Kidney (tissue), 14 donors: ENCODE data around the gene KCNMB4. TPM values are rescaled to one million over a fixed set of nuclear protein-coding genes. Genes with fewer than 3 reads are reported as not detected.

Source experiments
- DNase-seq, 5 donors: peaks; one replicate each; pipeline ENCODE4 v3.0.0-alpha.2; 2013 to 2020
- FAIRE-seq: peaks from 2 replicates; lab custom pipeline; 2012; peaks lifted over from hg19 to GRCh38; lab: Jason Lieb, UNC
- H3K27ac ChIP-seq, 2 donors: one replicate each; pipeline ENCODE4 v1.7.0; 2013; ENCODE audit warnings: low read depth in 2 of 2, low read length in 2 of 2, inconsistent platforms in 1 of 2
- H3K27me3 ChIP-seq: one replicate; pipeline ENCODE4 v1.7.1; 2013; ENCODE audit warnings: low read length, inconsistent platforms; ENCODE audit not compliant: control insufficient read depth, insufficient read depth
- H3K36me3 ChIP-seq, 3 donors: one replicate each; pipeline versions ENCODE4 v1.7.0 to v1.7.1; 2013; ENCODE audit warnings: low read length in 3 of 3, control low read depth in 1 of 3, inconsistent platforms in 1 of 3; ENCODE audit not compliant: insufficient read depth in 3 of 3, control insufficient read depth in 2 of 3
- H3K4me1 ChIP-seq, 3 donors: one replicate each; pipeline versions ENCODE4 v1.7.0 to v1.7.1; 2013; ENCODE audit warnings: low read length in 3 of 3, inconsistent platforms in 1 of 3, low read depth in 1 of 3; ENCODE audit not compliant: control insufficient read depth in 2 of 3, insufficient read depth in 2 of 3
- H3K4me3 ChIP-seq, 3 donors: one replicate each; pipeline versions ENCODE4 v1.7.0 to v1.8.1; 2013; ENCODE audit warnings: low read length in 3 of 3, control low read depth in 1 of 3, inconsistent platforms in 1 of 3
- H3K9ac ChIP-seq, 3 donors: one replicate each; pipeline versions ENCODE4 v1.7.0 to v1.7.1; 2013; ENCODE audit warnings: low read length in 3 of 3, control low read depth in 1 of 3, inconsistent platforms in 1 of 3
- H3K9me3 ChIP-seq, 3 donors: one replicate each; pipeline versions ENCODE4 v1.7.0 to v1.7.1; 2013; ENCODE audit warnings: low read length in 3 of 3, control low read depth in 1 of 3, inconsistent platforms in 1 of 3; ENCODE audit not compliant: control insufficient read depth in 2 of 3, insufficient read depth in 1 of 3
- intact Hi-C: fragments of 100-400 bp; cut with DNase I; formaldehyde crosslinking; loops from one replicate; pipeline ENCODE4 v1.11.1; 2022
- polyA plus RNA-seq: library from polyadenylated mRNA; stranded (reverse); fragments of 350-450 nt; fragmentation: Illumina TruSeq; extraction: RNeasy Lipid Tissue Mini Kit (QIAGEN cat#74804); gene quantifications from one replicate; pipeline ENCODE4 v1.2.3, GENCODE V29; 2014; ENCODE audit warnings: low read depth, low replicate concordance; ENCODE audit not compliant: insufficient read depth
- total RNA-seq: library from RNA; stranded (reverse); fragmentation: NEBNext Ultra II Directional; extraction: Animal tissue kit (Norgen Biotek cat#: 25700); gene quantifications from one replicate; pipeline ENCODE4 v1.2.1, GENCODE V29; 2021
- TF ChIP-seq, protein P1 (sequence below): IDR thresholded peaks from 3 replicates; pipeline ENCODE4 v1.5.1; 2012; ENCODE audit warnings: mild to moderate bottlenecking, moderate library complexity, borderline replicate concordance; ENCODE audit not compliant: insufficient read depth; ENCODE audit errors: extremely low read depth
- donor health status: control.
- donor health status: control.
- donor health status: control.
- donor health status: control.
- donor health status: control.
- donor health status: DM: yes; HTN: yes; CAD: no.
- donor health status: Normal renal cell carcinoma (clear cell type).

The KCNMB4 gene
- total and polyA plus RNA-seq, 2 donors from 2014 or later = 3.9 to 5.6 TPM

DNA sequence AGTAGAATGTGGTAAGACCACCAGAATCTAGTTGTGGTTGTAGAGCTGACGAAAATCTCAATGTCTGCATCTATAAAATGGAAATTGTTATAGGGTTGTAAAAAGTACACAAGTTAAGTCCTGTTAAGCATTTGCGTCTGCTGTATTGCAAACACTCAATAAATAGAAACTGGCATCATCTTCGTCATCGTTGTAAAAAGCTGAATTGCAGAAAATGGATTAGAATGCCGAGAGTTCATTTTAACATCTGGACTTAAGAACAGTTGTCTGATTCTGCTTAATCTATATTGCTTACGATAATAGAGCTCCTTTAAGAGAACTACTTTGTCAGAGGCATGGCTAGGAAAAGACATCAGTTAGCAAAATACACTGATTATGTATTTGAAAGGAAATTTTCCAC lies 33.2 kb downstream of the KCNMB4 start:
- H3K9ac ChIP-seq = no peak overlapping the region
- no peak overlapping the region for H3K27ac ChIP-seq
- TF ChIP-seq, protein P1, sequence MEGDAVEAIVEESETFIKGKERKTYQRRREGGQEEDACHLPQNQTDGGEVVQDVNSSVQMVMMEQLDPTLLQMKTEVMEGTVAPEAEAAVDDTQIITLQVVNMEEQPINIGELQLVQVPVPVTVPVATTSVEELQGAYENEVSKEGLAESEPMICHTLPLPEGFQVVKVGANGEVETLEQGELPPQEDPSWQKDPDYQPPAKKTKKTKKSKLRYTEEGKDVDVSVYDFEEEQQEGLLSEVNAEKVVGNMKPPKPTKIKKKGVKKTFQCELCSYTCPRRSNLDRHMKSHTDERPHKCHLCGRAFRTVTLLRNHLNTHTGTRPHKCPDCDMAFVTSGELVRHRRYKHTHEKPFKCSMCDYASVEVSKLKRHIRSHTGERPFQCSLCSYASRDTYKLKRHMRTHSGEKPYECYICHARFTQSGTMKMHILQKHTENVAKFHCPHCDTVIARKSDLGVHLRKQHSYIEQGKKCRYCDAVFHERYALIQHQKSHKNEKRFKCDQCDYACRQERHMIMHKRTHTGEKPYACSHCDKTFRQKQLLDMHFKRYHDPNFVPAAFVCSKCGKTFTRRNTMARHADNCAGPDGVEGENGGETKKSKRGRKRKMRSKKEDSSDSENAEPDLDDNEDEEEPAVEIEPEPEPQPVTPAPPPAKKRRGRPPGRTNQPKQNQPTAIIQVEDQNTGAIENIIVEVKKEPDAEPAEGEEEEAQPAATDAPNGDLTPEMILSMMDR = no peak
- H3K4me3 ChIP-seq = no peak overlapping the region
- no peak for FAIRE-seq
- H3K4me1 ChIP-seq = no peaks in the 10 kb centered on the region
- no peak for DNase-seq
- no peaks in the 10 kb centered on the region for H3K9me3 ChIP-seq
- intact Hi-C loops = no loop called here
- no peaks in the 10 kb centered on the region for H3K27me3 ChIP-seq
- H3K36me3 ChIP-seq = no peaks in the 10 kb centered on the region

DNA sequence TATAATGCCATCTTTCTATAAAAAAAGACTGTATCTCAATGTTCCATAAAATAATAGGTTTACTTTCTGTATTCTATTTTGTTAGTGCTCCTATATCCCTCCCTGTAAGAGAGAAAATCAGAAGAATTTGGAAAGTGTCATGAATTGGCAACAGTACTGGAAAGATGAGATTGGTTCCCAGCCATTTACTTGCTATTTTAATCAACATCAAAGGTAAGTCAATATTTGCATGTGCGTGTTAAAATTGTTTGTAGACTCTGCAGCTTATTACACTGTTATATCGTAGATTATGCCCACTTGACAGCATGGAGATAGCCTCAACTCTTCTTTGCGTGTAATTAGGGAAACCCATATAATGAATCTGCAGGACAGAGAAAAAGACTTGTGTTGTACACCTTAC lies 34.0 kb downstream of the KCNMB4 start:
- H3K9ac ChIP-seq = no peak overlapping the region
- H3K27ac ChIP-seq = no peak overlapping the region
- TF ChIP-seq, protein P1 = no peak
- no peaks in the 10 kb centered on the region for H3K36me3 ChIP-seq
- H3K9me3 ChIP-seq = no peaks in the 10 kb centered on the region
- no peaks in the 10 kb centered on the region for H3K4me1 ChIP-seq
- no peaks in the 10 kb centered on the region for H3K27me3 ChIP-seq
- intact Hi-C loops = no loop called here
- no peak for FAIRE-seq
- DNase-seq = no peak
- no peak overlapping the region for H3K4me3 ChIP-seq

DNA sequence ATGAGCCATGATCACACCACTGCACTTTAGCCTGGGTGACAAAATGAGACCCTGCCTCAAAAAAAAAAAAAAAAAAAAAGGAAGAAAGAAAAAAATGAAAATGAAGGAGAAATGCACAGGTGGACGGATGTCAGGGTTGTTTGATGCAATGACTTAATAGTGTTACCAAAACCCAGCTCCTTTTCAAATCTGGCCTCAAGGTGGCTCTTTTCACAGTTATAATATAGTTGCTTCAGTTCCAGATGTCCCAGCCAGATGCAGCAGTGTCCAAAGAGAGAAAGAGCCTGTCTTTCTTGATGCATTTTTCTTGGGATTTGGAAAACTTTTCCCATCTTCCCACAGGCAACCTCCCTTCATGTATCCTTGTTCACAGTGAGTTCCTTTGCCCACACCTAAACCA lies 36.5 kb downstream of the KCNMB4 start:
- Histone ChIP-seq H3K4me3 (no peak overlapping the region), H3K9ac (no peak overlapping the region), H3K36me3 (no peaks in the 10 kb centered on the region), H3K27me3 (no peaks in the 10 kb centered on the region), H3K27ac (no peak overlapping the region), H3K4me1 (no peaks in the 10 kb centered on the region), H3K9me3 (no peaks in the 10 kb centered on the region)
- DNase-seq (no peak), FAIRE-seq (no peak)
- TF ChIP-seq, protein P1 = no peak
- intact Hi-C loops = no loop called here

DNA sequence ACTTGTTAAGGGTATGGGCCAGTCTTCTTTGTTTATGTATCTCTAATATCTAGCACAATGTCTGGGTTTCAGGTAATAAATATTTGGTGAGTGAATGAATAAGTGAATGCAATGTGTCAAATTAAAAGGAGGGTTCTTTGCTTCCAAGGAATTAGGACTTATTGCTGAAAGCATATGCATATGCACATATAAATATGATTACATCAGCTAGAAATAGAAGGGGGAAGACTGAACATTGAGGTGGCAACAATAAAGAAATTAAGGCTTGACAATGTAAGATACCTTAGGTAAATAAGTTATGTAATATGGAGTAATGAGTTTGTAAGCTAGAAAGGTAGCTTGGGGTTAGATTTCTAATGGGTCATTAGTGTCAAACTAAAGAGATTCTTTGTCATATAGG lies 37.7 kb downstream of the KCNMB4 start:
- Histone ChIP-seq H3K27me3 (no peaks in the 10 kb centered on the region), H3K27ac (no peak overlapping the region), H3K9ac (no peak overlapping the region), H3K4me3 (no peak overlapping the region), H3K36me3 (no peaks in the 10 kb centered on the region), H3K9me3 (no peaks in the 10 kb centered on the region), H3K4me1 (no peaks in the 10 kb centered on the region)
- FAIRE-seq = no peak
- intact Hi-C loops = no loop called here
- TF ChIP-seq, protein P1 = no peak
- no peak for DNase-seq
